ENCODE results near the gene TMEM271.

- TF ChIP-seq CTCF (IDR thresholded peaks at IDR 0.05), result no peak
- no peak for TF ChIP-seq EZH2 (IDR thresholded peaks at IDR 0.05)
Observed at GRCh38 chr4:617644-618641, 41.8 kb upstream of the TMEM271 start.

All from neural progenitor cell (in vitro differentiated cells).